ENCODE results near the gene OPTC.

OPTC gene

DNA sequence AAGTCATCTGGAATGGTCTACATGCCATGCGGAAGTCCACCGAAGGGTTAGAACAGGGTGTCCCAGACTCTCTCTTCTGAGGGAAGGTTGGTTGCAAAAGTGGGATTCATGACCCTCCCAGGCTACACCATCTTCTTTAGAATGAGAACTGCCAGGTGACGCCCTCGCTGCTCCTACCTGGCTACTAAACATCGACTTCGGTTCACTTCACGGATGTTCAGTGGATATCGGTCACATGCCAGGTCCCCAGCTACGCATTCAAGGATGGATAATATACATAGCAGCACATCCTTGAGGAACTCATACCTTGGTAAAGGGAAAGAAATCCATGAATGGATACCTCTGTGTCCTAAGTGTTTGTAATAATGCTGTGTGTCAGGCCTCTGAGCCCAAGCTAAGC is 3.3 kb upstream of the OPTC start:
- DNase-seq (ENCODE audit: low read depth in 1 of 2, low spot score in 1 of 2): no peak

- DNase-seq (ENCODE audit: low read depth in 1 of 2, low spot score in 1 of 2): no peak
Observed at GRCh38 chr1:203491664-203492063, 2.3 kb upstream of the OPTC start.

DNA sequence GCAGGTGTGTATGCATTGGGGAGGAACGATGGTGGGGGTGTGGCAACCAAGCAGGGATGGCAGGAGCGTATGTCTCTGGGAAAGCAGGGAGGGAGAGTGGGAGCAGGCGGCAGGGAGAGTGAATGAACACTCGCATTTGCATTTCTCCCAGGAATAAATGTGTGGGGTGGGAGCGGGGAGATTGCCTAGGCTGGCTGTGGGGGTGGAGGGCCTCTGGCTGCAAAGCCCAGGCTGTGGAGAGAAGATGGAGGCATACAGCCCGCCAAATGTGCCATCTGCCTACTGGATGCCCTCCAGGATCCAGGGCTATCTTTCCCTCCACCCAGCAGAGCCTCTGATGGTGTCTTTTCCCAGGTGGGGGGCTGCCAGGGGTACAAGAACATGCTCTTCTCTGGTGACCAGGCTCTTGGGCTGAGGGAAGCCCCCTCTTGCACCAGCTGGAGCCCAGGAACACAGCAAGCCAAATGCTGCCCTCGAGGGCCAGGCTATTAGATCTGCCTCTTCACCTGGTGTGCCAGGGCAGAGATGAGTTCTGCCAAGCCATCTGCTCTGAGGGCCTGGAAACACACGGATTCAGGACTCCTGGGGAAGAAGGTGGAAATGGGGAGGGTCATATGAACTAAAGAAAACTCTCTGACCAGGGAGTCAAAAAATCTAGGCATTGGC is 1.7 kb upstream of the OPTC start:
- DNase-seq (ENCODE audit: low read depth in 1 of 2, low spot score in 1 of 2): no peak

DNA sequence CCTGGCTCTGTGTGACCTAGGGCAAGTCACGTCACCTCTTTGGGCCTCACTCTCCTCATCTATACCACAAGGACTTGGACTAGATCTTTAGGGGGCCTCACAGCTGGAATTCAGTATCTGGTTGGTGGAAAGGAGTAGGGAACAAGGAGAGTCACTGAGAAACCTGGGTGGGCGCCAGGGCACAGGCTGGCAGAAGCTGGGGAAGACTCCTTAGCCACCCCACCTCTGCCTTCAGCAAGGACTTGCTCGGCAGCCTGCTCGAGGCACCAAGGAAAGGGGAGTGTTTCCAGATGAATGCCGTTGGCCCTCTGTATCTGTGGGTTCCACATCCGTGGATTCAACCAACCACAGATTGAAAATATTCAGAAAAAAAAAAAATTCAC is 1.2 kb upstream of the OPTC start:
- no peak for DNase-seq (ENCODE audit: low read depth in 1 of 2, low spot score in 1 of 2)

GRCh38 chr1:203495845-203496244 is 1.9 kb downstream of the OPTC start:
- no peak for DNase-seq (ENCODE audit: low read depth in 1 of 2, low spot score in 1 of 2)

DNA sequence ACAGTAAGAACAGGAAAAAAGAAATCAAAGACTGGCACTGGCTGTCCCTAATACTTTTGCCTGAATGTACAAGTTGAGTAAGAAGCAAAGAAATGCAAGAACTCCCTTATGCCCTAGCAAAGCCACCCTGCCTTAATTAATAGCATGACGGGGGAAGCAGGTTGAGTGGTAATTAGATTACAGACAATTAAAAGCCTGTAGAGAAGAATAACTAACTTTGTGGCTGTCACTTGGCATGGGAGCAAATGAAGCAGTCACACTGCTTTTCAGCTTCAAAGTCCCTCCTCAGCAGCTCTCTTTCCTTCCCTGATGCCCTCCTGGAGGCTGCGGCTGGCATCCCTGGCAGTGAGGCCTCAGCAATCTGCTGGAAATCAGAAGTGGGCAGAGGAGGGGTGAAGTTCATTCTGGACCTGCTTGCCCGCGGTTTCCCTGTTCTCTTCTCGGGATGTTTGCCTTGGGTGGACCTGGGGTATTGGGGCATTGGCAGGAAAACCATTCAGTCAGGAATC is 3.4 kb downstream of the OPTC start:
- no peak for DNase-seq (ENCODE audit: low read depth in 1 of 2, low spot score in 1 of 2)

DNA sequence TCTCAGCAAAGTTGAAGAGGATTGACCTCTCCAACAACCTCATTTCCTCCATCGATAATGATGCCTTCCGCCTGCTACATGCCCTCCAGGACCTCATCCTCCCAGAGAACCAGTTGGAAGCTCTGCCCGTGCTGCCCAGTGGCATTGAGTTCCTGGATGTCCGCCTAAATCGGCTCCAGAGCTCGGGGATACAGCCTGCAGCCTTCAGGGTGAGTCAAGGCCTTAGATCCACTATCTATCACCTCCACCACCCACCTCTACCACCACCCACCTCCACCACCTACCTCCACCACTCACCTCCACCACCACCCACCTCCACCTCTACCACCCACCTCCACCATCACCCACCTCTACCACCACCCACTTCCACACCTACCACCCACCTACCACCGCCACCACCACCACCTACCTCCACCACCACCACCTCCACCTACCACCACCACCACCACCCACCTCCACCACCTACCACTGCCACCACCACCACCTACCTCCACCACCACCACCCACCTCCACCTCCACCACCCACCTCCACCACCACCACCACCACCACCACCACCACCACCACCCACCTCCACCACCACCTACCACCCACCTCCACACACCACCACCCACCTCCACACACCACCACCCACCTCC is 5.8 kb downstream of the OPTC start:
- DNase-seq (ENCODE audit: low read depth in 1 of 2, low spot score in 1 of 2): no peak

DNA sequence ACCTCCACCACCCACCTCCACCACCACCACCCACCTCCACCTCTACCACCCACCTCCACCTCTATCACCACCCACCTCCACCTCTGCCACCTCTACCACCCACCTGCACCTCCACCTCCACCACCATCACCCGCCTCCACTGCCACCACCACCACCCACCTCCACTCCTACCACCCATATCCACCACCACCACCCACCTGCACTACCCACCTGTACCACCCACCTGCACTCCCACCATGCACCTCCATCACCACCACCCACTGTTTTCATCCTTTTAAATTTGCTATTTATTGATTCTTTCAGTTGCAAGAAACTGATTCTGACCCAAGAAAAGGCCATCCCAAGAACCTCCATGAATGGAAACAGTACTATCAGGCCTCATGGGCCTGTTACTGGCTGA is 6.3 kb downstream of the OPTC start:
- DNase-seq (ENCODE audit: low read depth in 1 of 2, low spot score in 1 of 2): no peak

DNA sequence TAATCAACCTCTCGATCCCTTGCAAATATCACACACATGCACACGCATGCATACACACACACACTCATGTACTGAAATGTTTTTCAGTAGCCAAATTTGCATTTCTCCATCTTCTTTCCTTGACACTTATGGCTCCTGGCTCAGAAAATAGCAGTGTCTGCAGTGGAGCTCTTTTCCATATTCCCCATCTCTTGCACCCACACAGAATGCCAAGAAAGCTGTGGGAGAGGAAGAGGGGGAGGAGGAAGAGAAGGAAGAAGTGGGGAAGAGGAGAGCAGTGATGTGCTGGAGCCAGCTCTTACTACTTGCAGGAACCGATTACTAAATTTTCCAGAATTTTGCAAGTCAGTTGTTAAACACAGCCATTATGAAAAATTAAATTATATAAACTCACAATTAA is 9.9 kb downstream of the OPTC start:
- DNase-seq (ENCODE audit: low read depth in 1 of 2, low spot score in 1 of 2): no peak

GRCh38 chr1:203504400-203505250 is 10.7 kb downstream of the OPTC start:
- peak; percentile 59 to 74 for DNase-seq (ENCODE audit: low read depth in 1 of 2, low spot score in 1 of 2)

- DNase-seq (ENCODE audit: low read depth in 1 of 2, low spot score in 1 of 2): no peak
Observed at GRCh38 chr1:203505526-203506204, 11.7 kb downstream of the OPTC start.

DNA sequence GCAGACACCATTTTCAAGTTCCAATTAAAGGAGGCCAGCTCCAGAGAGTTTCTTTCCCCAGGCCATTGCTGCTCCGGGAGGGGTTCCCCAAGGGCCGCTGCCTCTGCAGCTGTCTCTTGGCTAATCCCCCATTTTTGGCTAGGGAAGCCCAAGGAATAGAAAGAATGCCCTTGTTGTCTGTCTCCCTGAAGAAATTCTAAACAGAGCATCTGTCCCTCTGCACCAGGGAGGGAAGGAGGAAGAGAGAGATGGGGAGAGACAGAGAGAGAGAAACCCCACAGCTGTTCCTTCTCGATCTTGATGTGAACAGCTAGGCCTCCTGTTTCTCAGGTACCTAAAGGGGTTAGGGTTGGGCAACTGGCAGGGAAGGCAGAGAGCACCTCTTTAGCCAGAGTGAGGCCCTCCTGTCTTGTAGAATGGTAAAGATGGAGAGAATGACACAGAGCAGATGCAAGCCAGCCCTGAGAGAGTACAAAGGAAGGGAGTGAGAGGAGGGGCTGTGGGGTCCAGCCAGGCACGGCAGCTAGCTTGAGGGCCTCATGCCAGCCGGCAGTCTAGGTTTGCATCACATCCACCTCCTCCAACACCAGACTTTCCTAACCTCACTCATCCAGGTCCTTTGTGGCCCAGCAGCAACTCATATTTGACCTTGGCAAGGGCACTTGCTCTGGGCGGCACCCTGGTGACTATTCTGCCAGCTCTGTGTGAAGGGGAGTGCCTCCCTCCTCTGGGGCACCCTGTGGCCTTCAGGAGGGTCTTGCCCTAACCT is 13.1 kb downstream of the OPTC start:
- no peak for DNase-seq (ENCODE audit: low read depth in 1 of 2, low spot score in 1 of 2)

GRCh38 chr1:203507759-203508158 is 13.8 kb downstream of the OPTC start:
- no peak for DNase-seq (ENCODE audit: low read depth in 1 of 2, low spot score in 1 of 2)

GRCh38 chr1:203508463-203509073 is 14.6 kb downstream of the OPTC start:
- no peak for DNase-seq (ENCODE audit: low read depth in 1 of 2, low spot score in 1 of 2)

GRCh38 chr1:203509135-203509534 is 15.2 kb downstream of the OPTC start:
- DNase-seq (ENCODE audit: low read depth in 1 of 2, low spot score in 1 of 2): no peak

DNA sequence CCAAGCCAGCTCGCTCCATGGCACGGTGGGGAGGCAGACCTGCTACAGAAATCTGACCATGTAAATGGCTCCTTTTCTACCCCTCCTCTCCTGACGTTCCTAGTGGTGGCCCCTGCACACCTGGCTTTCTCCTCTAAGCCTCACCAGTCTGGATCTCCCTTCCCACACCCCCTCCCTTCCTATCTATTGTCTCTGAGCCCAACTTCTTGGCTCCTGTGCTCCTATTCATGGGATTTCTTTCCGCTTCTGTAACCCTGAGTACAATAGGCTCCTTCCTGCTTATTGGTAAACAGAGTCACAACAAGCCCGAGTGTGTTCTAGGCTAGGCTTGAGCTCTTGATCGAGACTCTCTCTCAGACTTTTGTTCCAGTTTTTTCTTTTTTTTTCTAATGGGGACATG is 17.6 kb downstream of the OPTC start:
- DNase-seq (ENCODE audit: low read depth in 1 of 2, low spot score in 1 of 2): no peak

- DNase-seq (ENCODE audit: low read depth in 1 of 2, low spot score in 1 of 2): no peak
Observed at GRCh38 chr1:203511930-203512329, 18.0 kb downstream of the OPTC start.

- no peak for DNase-seq (ENCODE audit: low read depth in 1 of 2, low spot score in 1 of 2)
Observed at GRCh38 chr1:203512517-203512847, 18.5 kb downstream of the OPTC start.

DNA sequence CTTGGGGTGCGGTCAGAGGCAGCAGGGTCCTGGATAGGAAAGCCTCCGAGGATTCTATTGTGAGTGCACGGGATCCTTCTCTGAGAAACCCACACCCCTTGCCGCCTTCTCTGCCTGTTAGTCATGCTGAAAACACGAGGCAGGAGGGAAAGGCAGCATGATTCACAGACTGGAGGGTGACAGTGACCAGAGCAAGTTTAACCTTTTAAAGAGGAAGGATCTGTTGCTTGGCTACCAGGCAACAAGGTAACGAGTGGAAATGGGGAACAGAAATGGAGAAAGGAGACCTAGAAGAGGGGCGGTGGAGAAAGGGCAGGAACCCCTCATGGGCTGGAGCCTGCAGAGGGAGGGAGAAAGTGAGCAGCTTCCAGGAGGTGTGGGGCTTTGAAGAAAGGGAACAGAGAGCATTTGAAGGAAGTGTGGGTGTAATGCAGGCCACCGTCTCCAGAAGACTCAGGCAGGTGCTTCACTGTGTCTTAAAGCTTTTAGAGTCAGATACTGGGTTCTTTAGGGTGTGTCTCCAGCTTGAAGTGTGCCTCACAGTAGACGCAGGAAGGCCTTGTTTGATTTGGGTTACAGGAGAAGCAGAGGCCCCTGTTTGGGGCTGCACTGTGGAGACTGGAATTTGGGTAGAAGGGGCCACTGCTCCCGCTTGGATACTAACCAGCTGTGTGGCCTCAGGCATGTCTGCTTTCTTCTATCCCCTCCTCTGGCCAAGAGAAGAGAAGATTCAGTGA is 19.1 kb downstream of the OPTC start:
- peak in 1 of 2 donors; percentile 54 for DNase-seq (ENCODE audit: low read depth in 1 of 2, low spot score in 1 of 2)

GRCh38 chr1:203513585-203514031 is 19.7 kb downstream of the OPTC start:
- DNase-seq (ENCODE audit: low read depth in 1 of 2, low spot score in 1 of 2): no peak

Data from activated CD4-positive, alpha-beta T cell treated with anti-CD3 and anti-CD28 coated beads, Interleukin-2, amount 50 U/mL, for 24 hours (primary cell).